WTC11 (cell line): ENCODE data around the gene SORL1. TPM values are rescaled to one million over a fixed set of nuclear protein-coding genes. Genes with fewer than 3 reads are reported as not detected.

Experiments
- ATAC-seq: fragments of 200-7000 bp; cut with Tn5 transposase; 2 replicates; pipeline ENCODE4 v1.10.0; 2021; ENCODE audit warnings: mild to moderate bottlenecking, moderate library complexity
- CTCF ChIA-PET: fragments of 300-600 bp; sonication (Branson Sonifier 250); formaldehyde crosslinking; loops from one replicate; lab custom pipeline; 2021; ENCODE audit warnings: antibody characterized with exemption; lab: Charles Lee
- POLR2A ChIA-PET: fragments of 350-600 bp; sonication (Branson Sonifier 250); formaldehyde crosslinking; loops from one replicate; lab custom pipeline; 2021; ENCODE audit warnings: antibody characterized with exemption; lab: Charles Lee
- DNase-seq: peaks from one replicate; pipeline ENCODE4 v3.0.0; 2021; ENCODE audit warnings: low spot score
- H3K27ac Mint-ChIP-seq: 2 replicates; pipeline ENCODE4 v1.8.0; 2021; ENCODE audit warnings: mixed read lengths
- H3K27me3 Mint-ChIP-seq: 2 replicates; pipeline ENCODE4 v1.8.0; 2021; ENCODE audit warnings: low read depth, mild to moderate bottlenecking, moderate library complexity, mixed read lengths
- H3K36me3 Mint-ChIP-seq: 2 replicates; pipeline ENCODE4 v1.8.0; 2021; ENCODE audit warnings: mixed read lengths
- H3K4me1 Mint-ChIP-seq: 2 replicates; pipeline ENCODE4 v1.8.0; 2022; ENCODE audit warnings: mixed read lengths
- H3K4me3 Mint-ChIP-seq: 2 replicates; pipeline ENCODE4 v1.8.0; 2021; ENCODE audit warnings: mild to moderate bottlenecking, moderate library complexity, mixed read lengths
- H3K9me3 Mint-ChIP-seq: 2 replicates; pipeline ENCODE4 v1.8.0; 2021; ENCODE audit warnings: mixed read lengths
- AR ChIP-seq: fragments of 250-450 bp; sonication (Bioruptor Pico); IDR thresholded peaks from 2 replicates; pipeline ENCODE4 v1.9.0; 2021; ENCODE audit warnings: mild to moderate bottlenecking
- ATF1 ChIP-seq: sonication (generic); formaldehyde crosslinking; IDR thresholded peaks from 2 replicates; pipeline ENCODE4 v1.8.1; 2023; ENCODE audit warnings: mild to moderate bottlenecking, moderate library complexity, missing genetic modification reagents
- ATF3 ChIP-seq: sonication (generic); formaldehyde crosslinking; conservative IDR thresholded peaks from 2 replicates; pipeline ENCODE4 v1.8.1; 2022; ENCODE audit warnings: mild to moderate bottlenecking, missing genetic modification reagents
- ATF6 ChIP-seq: sonication (generic); formaldehyde crosslinking; IDR thresholded peaks from 2 replicates; pipeline ENCODE4 v1.8.1; 2023; ENCODE audit warnings: mild to moderate bottlenecking, missing genetic modification reagents
- CBFB ChIP-seq: sonication (generic); formaldehyde crosslinking; IDR thresholded peaks from 2 replicates; pipeline ENCODE4 v1.8.1; 2022; ENCODE audit warnings: mild to moderate bottlenecking, low read depth, missing genetic modification reagents
- ELF4 ChIP-seq: sonication (generic); formaldehyde crosslinking; IDR thresholded peaks from 2 replicates; pipeline ENCODE4 v1.8.1; 2022; ENCODE audit warnings: low read depth, mild to moderate bottlenecking, moderate library complexity, missing genetic modification reagents
- ERG ChIP-seq: fragments of 250-450 bp; sonication (Bioruptor Pico); IDR thresholded peaks from 2 replicates; pipeline ENCODE4 v1.8.0; 2021; ENCODE audit warnings: mild to moderate bottlenecking
- ETV6 ChIP-seq: sonication (generic); formaldehyde crosslinking; IDR thresholded peaks from 2 replicates; pipeline ENCODE4 v1.8.1; 2022; ENCODE audit warnings: mild to moderate bottlenecking, missing genetic modification reagents
- FOXJ3 ChIP-seq: sonication (generic); formaldehyde crosslinking; IDR thresholded peaks from 2 replicates; pipeline ENCODE4 v1.9.0; 2021; ENCODE audit warnings: missing genetic modification reagents, mild to moderate bottlenecking, borderline replicate concordance
- FOXP1 ChIP-seq: sonication (generic); formaldehyde crosslinking; IDR thresholded peaks from 2 replicates; pipeline ENCODE4 v1.8.0; 2022; ENCODE audit warnings: missing genetic modification reagents, mild to moderate bottlenecking, moderate library complexity, borderline replicate concordance
- HMGA2 ChIP-seq: fragments of 250-450 bp; sonication (Bioruptor Pico); IDR thresholded peaks from 2 replicates; pipeline ENCODE4 v1.4.0; 2021; ENCODE audit warnings: mild to moderate bottlenecking, moderate library complexity
- HMGXB4 ChIP-seq: sonication (generic); formaldehyde crosslinking; IDR thresholded peaks from 2 replicates; pipeline ENCODE4 v1.8.1; 2023; ENCODE audit warnings: mild to moderate bottlenecking, moderate library complexity, missing genetic modification reagents
- JUN ChIP-seq: sonication (generic); formaldehyde crosslinking; IDR thresholded peaks from 2 replicates; pipeline ENCODE4 v1.8.0; 2023; ENCODE audit warnings: mild to moderate bottlenecking, missing genetic modification reagents
- KAT7 ChIP-seq: sonication (generic); formaldehyde crosslinking; IDR thresholded peaks from 2 replicates; pipeline ENCODE4 v1.8.1; 2023; ENCODE audit warnings: missing genetic modification reagents, mild to moderate bottlenecking, borderline replicate concordance
- MXD4 ChIP-seq: fragments of 250-450 bp; sonication (Bioruptor Pico); IDR thresholded peaks from 2 replicates; pipeline ENCODE4 v1.8.0; 2021; ENCODE audit warnings: mild to moderate bottlenecking, moderate library complexity, borderline replicate concordance
- MYBL2 ChIP-seq: sonication (generic); formaldehyde crosslinking; IDR thresholded peaks from 2 replicates; pipeline ENCODE4 v1.8.1; 2023; ENCODE audit warnings: mild to moderate bottlenecking, moderate library complexity, missing genetic modification reagents
- NR3C1 ChIP-seq: sonication (generic); formaldehyde crosslinking; conservative IDR thresholded peaks from 2 replicates; pipeline ENCODE4 v1.8.1; 2023; ENCODE audit warnings: low read depth, mild to moderate bottlenecking, missing genetic modification reagents
- SMAD4 ChIP-seq: sonication (generic); formaldehyde crosslinking; IDR thresholded peaks from 2 replicates; pipeline ENCODE4 v1.8.0; 2022; ENCODE audit warnings: mild to moderate bottlenecking, missing genetic modification reagents
- TCF7 ChIP-seq: sonication (generic); formaldehyde crosslinking; IDR thresholded peaks from 2 replicates; pipeline ENCODE4 v1.8.0; 2022; ENCODE audit warnings: mild to moderate bottlenecking, low read depth, missing genetic modification reagents, moderate library complexity
- TEAD4 ChIP-seq: sonication (generic); formaldehyde crosslinking; IDR thresholded peaks from 2 replicates; pipeline ENCODE4 v1.8.0; 2022; ENCODE audit warnings: mild to moderate bottlenecking, missing genetic modification reagents
- TP53 ChIP-seq: sonication (generic); formaldehyde crosslinking; IDR thresholded peaks from 2 replicates; pipeline ENCODE4 v1.8.1; 2023; ENCODE audit warnings: mild to moderate bottlenecking, missing genetic modification reagents
- ZNF121 ChIP-seq: sonication (generic); formaldehyde crosslinking; IDR thresholded peaks from 2 replicates; pipeline ENCODE4 v1.8.0; 2023; ENCODE audit warnings: missing genetic modification reagents
- ZNF317 ChIP-seq: sonication (generic); formaldehyde crosslinking; IDR thresholded peaks from 2 replicates; pipeline ENCODE4 v1.8.1; 2023; ENCODE audit warnings: low read depth, mild to moderate bottlenecking, moderate library complexity, missing genetic modification reagents, borderline replicate concordance
- ZNF512 ChIP-seq: sonication (generic); formaldehyde crosslinking; IDR thresholded peaks from 2 replicates; pipeline ENCODE4 v1.8.1; 2022; ENCODE audit warnings: missing genetic modification reagents, borderline replicate concordance
- total RNA-seq: library from RNA; stranded (reverse); gene quantifications from 3 replicates; pipeline ENCODE4 v1.2.3, GENCODE V29; 2021

The SORL1 gene
- total RNA-seq, 1 experiment from 2014 or later, result 87.1 TPM

- no peak for TF ChIP-seq NR3C1
- no peak for TF ChIP-seq MXD4
- TF ChIP-seq ELF4 (CRISPR knock-in tag), result no peak
- no peak for TF ChIP-seq ZNF121 (CRISPR knock-in tag)
- no peak for TF ChIP-seq CBFB
- no peak for TF ChIP-seq FOXP1 (CRISPR knock-in tag)
- TF ChIP-seq FOXJ3 (CRISPR knock-in tag), result no peak
- no peak for TF ChIP-seq HMGA2
- TF ChIP-seq ATF1 (CRISPR knock-in tag), result no peak
- TF ChIP-seq, all 79 proteins: peak for 0
These were observed 45.3 kb downstream of the SORL1 start (continued) for GRCh38 chr11:121497176-121497998.

GRCh38 chr11:121499405-121499804 is 47.3 kb downstream of the SORL1 start:
- ATAC-seq (no peak), DNase-seq (no peak)
- H3K27ac Mint-ChIP-seq, result peak overlapping the region; percentile 66
- H3K4me3 Mint-ChIP-seq, result no peak overlapping the region
- peaks cover 14% of the 10 kb centered on the region for H3K9me3 Mint-ChIP-seq
- peaks cover 79% of the 10 kb centered on the region for H3K36me3 Mint-ChIP-seq
- TF ChIP-seq ZNF317 (CRISPR knock-in tag), result no peak
- TF ChIP-seq ATF3, result no peak
- TF ChIP-seq FOXJ3 (CRISPR knock-in tag), result no peak
- TF ChIP-seq MYBL2 (CRISPR knock-in tag), result no peak
- TF ChIP-seq SMAD4, result no peak
- no peak for TF ChIP-seq AR (CRISPR knock-in tag)
- TF ChIP-seq HMGXB4 (CRISPR knock-in tag), result no peak
- no peak for TF ChIP-seq KAT7 (CRISPR knock-in tag)
- no peak for TF ChIP-seq ZNF512 (CRISPR knock-in tag)
- TF ChIP-seq TP53 (CRISPR knock-in tag), result no peak
- TF ChIP-seq CBFB, result no peak
- TF ChIP-seq HMGA2, result no peak
- TF ChIP-seq JUN, result no peak
- TF ChIP-seq TEAD4, result no peak
- TF ChIP-seq ERG (CRISPR knock-in tag), result no peak
- TF ChIP-seq ETV6, result no peak
- no peak for TF ChIP-seq TCF7 (CRISPR knock-in tag)
- TF ChIP-seq ATF6 (CRISPR knock-in tag), result no peak
- H3K4me1 Mint-ChIP-seq, result peaks cover 20% of the 10 kb centered on the region
- H3K27me3 Mint-ChIP-seq, result no peaks in the 10 kb centered on the region
- CTCF ChIA-PET, result no interaction called here
- POLR2A ChIA-PET, result interaction anchor here (1.0 kb wide), 1 partner anchor 8 kb away, joined by 3 read pairs; no protein-coding TSS in a partner anchor
